Activated CD4-positive, alpha-beta T cell treated with anti-CD3 and anti-CD28 coated beads, Interleukin-10, Interleukin-2, amounts not matched to agents 100 ng/mL and 50 ng/mL, durations not matched to agents 16 hours and 8 hours (primary cell): ENCODE data around the gene SLAMF8.

Experiments
- DNase-seq: peaks from one replicate; pipeline ENCODE4 v3.0.0-alpha.2; 2020

SLAMF8 gene

GRCh38 chr1:159826441-159827101 lies at the start of gene SLAMF8:
Gene SLAMF8 (plus strand): TSS chr1:159826873. CDS start chr1:159826899, 26 bp downstream.
- DNase-seq, result peak; percentile 81

GRCh38 chr1:159778266-159778665 lies 48.4 kb upstream of the SLAMF8 start:
- DNase-seq, result no peak

- no peak for DNase-seq
Observed at GRCh38 chr1:159779403-159779851, 47.2 kb upstream of the SLAMF8 start.

- peak; percentile 94 for DNase-seq
Observed at GRCh38 chr1:159780583-159781582, 45.8 kb upstream of the SLAMF8 start, which contains the start of gene DUSP23. Gene DUSP23 (plus strand): TSS chr1:159780962. CDS start chr1:159781101, 139 bp downstream.

- DNase-seq, result no peak
Observed at GRCh38 chr1:159781992-159782391, 44.7 kb upstream of the SLAMF8 start.

- DNase-seq, result no peak
Observed at GRCh38 chr1:159783724-159784123, 42.9 kb upstream of the SLAMF8 start.

GRCh38 chr1:159786465-159786864 lies 40.2 kb upstream of the SLAMF8 start:
- DNase-seq, result no peak

- DNase-seq, result no peak
Observed at GRCh38 chr1:159786966-159787365, 39.7 kb upstream of the SLAMF8 start.

GRCh38 chr1:159790237-159790917 lies 36.3 kb upstream of the SLAMF8 start:
- peak; percentile 34 for DNase-seq

- no peak for DNase-seq
Observed at GRCh38 chr1:159791031-159791430, 35.6 kb upstream of the SLAMF8 start.

GRCh38 chr1:159791461-159791860 lies 35.2 kb upstream of the SLAMF8 start:
- DNase-seq, result no peak

GRCh38 chr1:159795534-159795933 lies 31.1 kb upstream of the SLAMF8 start:
- DNase-seq, result no peak

- peak; percentile 49 for DNase-seq
Observed at GRCh38 chr1:159798893-159799292, 27.8 kb upstream of the SLAMF8 start.

- DNase-seq, result no peak
Observed at GRCh38 chr1:159799446-159799985, 27.2 kb upstream of the SLAMF8 start.

- DNase-seq, result peak; percentile 52
Observed at GRCh38 chr1:159800177-159800930, 26.3 kb upstream of the SLAMF8 start.

GRCh38 chr1:159802111-159802510 lies 24.6 kb upstream of the SLAMF8 start, which contains the start of gene FCRL6:
Gene FCRL6 (plus strand): TSS chr1:159802360. CDS start chr1:159802425, 65 bp downstream.
- no peak for DNase-seq

- DNase-seq, result no peak
Observed at GRCh38 chr1:159803956-159804689, 22.6 kb upstream of the SLAMF8 start.

- no peak for DNase-seq
Observed at GRCh38 chr1:159804924-159805323, 21.7 kb upstream of the SLAMF8 start.

- no peak for DNase-seq
Observed at GRCh38 chr1:159815926-159816325, 10.7 kb upstream of the SLAMF8 start.

- no peak for DNase-seq
Observed at GRCh38 chr1:159817276-159818041, 9.2 kb upstream of the SLAMF8 start.
